Skin of body (tissue), 2 donors: ENCODE measurements around the gene THAP8. TPM values are rescaled to one million over a fixed set of nuclear protein-coding genes. Genes with fewer than 3 reads are reported as not detected.

Experiments
- DNase-seq: peaks from one replicate; lab custom pipeline; 2025; lab: John Stamatoyannopoulos, UW
- total RNA-seq: library from RNA; depleted of rRNA; stranded (reverse); fragments of >200 nt; gene quantifications from one replicate; pipeline ENCODE4 v1.2.3, GENCODE V29; 2014

Gene THAP8
- total RNA-seq, 1 donor from 2014 or later = 2.3 TPM

- DNase-seq = peak; percentile 86
Observed at GRCh38 chr19:35995048-35995993, 58.8 kb downstream of the THAP8 start, which contains the start of gene SDHAF1. SDHAF1 (plus strand) TSS chr19:35995188; CDS start chr19:35995275, 87 bp downstream.

GRCh38 chr19:35993923-35994598, 60.0 kb downstream of the THAP8 start:
- DNase-seq = no peak

DNA sequence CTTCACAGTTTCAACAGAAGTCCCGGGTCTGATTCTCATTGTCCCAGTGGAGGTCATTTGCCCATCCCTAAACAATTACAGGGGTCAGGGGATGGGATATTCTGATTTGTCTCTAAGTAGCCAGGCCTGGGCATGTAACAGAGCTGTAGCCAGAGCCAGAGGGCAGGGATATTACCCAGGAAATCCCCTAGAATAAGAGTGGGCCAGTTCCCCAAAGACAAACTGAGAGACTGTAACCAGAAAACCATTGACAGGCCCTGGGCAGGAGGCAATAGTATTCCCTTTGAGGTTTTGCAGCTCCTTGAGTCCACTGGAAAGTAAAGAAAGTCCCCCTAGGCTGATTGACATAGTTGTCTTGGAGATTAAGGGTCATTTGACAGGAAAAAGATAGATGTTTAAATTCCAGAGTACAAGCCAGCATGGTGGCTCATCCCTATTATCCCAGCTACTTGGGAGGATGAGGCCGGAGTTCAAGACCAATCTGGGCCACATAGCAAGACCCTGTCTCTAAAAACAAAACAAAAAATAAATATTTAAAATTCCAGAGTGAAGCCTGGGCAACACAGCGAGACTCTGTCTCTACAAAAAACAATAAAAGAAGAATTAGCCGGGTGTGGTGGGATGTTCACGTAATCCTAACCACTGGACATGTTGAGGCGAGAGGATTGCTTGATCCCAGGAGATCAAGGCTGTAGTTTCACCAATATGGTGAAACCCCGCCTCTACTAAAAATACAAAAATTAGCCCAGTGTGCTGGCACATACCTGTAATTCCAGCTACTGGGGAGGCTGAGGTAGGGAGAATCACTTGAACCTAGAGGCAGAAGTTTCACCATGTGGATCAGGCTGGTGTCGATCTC, 60.9 kb downstream of the THAP8 start:
- DNase-seq = no peak

DNA sequence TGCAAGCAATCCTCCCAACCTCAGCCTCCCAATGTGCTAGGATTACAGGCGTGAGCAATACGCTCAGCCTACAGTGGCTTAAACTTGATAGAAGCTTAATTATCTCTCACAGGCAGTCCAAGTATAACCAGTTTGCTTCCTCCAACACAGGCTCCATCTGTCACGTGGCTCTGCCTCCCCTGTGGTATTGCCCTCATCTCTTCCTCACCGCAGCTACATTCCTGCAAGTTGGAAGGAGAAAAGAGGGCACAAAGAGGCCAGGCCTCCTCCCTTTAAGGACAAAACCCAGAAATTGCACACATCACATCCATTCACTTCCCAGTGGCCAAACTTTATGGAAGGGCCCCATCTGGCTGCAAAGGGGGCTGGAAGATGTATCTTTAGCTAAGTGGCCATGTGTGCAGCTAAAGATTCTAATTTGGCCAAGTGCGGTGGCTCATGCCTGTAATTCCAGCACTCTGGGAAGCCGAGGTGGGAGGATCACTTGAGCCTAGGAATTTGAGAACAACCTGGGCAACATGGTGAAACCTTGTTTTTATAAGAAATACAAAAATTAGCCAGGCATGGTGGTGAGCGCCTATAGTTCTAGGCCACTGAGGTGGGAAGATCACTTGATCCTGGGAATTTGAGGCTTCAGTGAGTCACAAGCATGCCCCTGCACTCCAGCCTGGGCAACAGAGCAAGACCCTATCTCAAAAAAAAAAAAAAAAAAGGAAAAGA, 62.2 kb downstream of the THAP8 start:
- DNase-seq = no peak

- DNase-seq = no peak
Observed at GRCh38 chr19:35990771-35991730, 63.0 kb downstream of the THAP8 start.

GRCh38 chr19:35990156-35990555, 63.9 kb downstream of the THAP8 start:
- no peak for DNase-seq

GRCh38 chr19:35988824-35989223, 65.3 kb downstream of the THAP8 start:
- DNase-seq = no peak

- no peak for DNase-seq
Observed at GRCh38 chr19:35987571-35987896, 66.6 kb downstream of the THAP8 start.

DNA sequence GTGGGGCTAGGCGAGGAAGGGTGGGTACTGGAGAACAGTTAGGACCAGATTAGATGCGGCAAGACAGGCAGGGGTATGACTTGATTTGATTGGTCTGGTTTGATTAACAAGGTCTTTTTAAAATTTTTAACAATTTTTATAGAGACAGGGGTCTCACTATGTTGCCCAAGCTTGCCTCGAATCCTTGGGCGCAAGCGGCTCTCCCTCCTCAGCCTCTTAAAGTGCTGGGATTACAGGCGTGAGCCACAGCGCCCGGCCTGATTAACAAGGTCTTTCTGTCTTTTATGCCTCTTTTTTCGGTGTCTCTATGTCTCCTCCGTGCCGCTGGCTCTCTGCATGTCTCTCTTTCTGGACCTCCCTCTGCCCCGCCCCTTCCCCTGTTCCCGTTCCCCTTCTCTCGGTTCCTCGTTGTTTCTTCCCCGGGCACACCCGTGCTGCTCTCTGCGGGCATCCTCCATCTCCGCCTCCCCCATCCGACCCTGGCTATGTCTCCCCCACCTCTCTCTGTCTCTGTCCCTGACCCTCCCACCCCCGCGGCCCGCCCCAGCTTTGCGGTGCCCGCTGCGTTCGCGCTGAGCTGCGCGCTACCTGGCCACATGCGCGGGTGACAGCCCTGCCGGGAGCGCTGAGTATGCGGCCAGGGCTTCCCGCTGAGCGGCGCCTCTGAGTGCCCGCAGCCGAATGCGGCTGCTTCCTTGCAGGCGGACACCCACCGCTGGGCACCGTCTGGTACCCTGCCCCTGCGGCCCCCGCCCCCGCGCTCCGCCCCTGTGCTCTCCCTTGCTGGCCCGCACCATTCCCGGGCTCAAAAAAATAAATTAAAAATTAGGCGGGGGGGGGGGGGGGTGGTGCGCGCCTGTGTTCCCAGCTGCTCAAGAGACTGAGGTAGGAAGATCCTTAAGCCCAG, 67.2 kb downstream of the THAP8 start:
- no peak for DNase-seq

- no peak for DNase-seq
Observed at GRCh38 chr19:35986111-35986510, 68.0 kb downstream of the THAP8 start.

Other genes starting within 250 kb of the THAP8 start
- gene PRODH2, start 241.4 kb downstream of the THAP8 start, total RNA-seq = not detected
- not detected for gene NPHS1, start 201.8 kb downstream of the THAP8 start, total RNA-seq
- gene KIRREL2, start 197.4 kb downstream of the THAP8 start, total RNA-seq = 0.10 TPM
- gene APLP1, start 185.7 kb downstream of the THAP8 start, total RNA-seq = 3.0 TPM
- gene NFKBID, start 153.7 kb downstream of the THAP8 start, total RNA-seq = 12.0 TPM
- gene HCST, start 151.8 kb downstream of the THAP8 start, total RNA-seq = 2.7 TPM
- gene TYROBP, start 146.0 kb downstream of the THAP8 start, total RNA-seq = 14.1 TPM
- 2.8 TPM for gene LRFN3, start 117.9 kb downstream of the THAP8 start, total RNA-seq
- gene SDHAF1, start 59.1 kb downstream of the THAP8 start, total RNA-seq = 11.2 TPM
- not detected for gene SYNE4, start 45.5 kb downstream of the THAP8 start, total RNA-seq
- gene ALKBH6, start 40.1 kb downstream of the THAP8 start, total RNA-seq = 9.2 TPM
- gene CLIP3, start 21.4 kb downstream of the THAP8 start, total RNA-seq = 4.2 TPM
- gene WDR62, start 612 bp upstream of the THAP8 start, total RNA-seq = 2.5 TPM
- gene OVOL3, start 56.9 kb upstream of the THAP8 start, total RNA-seq = not detected
- gene POLR2I, start 60.6 kb upstream of the THAP8 start, total RNA-seq = 64.2 TPM
- gene TBCB, start 61.2 kb upstream of the THAP8 start, total RNA-seq = 57.9 TPM
- gene CAPNS1, start 85.8 kb upstream of the THAP8 start, total RNA-seq = 141 TPM
- gene COX7A1, start 98.2 kb upstream of the THAP8 start, total RNA-seq = 43.5 TPM
- gene ZNF565, start 160.4 kb upstream of the THAP8 start, total RNA-seq = 8.2 TPM
- 89.4 TPM for gene ZNF146, start 160.8 kb upstream of the THAP8 start, total RNA-seq